GM12878 (cell line): ENCODE results near the gene ACTR8. TPM values are rescaled to one million over a fixed set of nuclear protein-coding genes. Genes with fewer than 3 reads are reported as not detected.

Experiments used
- ATAC-seq: fragments of 200-7000 bp; cut with Tn5 transposase; 3 replicates; pipeline ENCODE4 v1.9.1; 2020; ENCODE audit warnings: mild to moderate bottlenecking, moderate library complexity
- BruUV-seq: library from RNA; stranded (reverse); fragments of 400-500 nt; replicated peaks from 2 replicates; lab custom pipeline; 2021; lab: Mats Ljungman, UMichigan
- CTCF ChIA-PET: fragments of 300-600 bp; sonication (Branson Sonifier 250); formaldehyde crosslinking; extraction: SDS; loops from one replicate; lab custom pipeline; 2021; ENCODE audit warnings: inconsistent platforms; lab: Yijun Ruan, JAX
- POLR2A ChIA-PET: fragments of 350-600 bp; formaldehyde crosslinking; extraction: SDS; loops from one replicate; lab custom pipeline; 2021; ENCODE audit warnings: inconsistent platforms; lab: Charles Lee
- RAD21 ChIA-PET: fragments of 300-600 bp; sonication (Branson Sonifier 250); formaldehyde crosslinking; loops from one replicate; lab custom pipeline; 2023; ENCODE audit warnings: antibody characterized with exemption; ENCODE audit not compliant: unreplicated experiment; lab: Charles Lee
- SMC1A ChIA-PET: fragments of 300-600 bp; sonication (Branson Sonifier 250); formaldehyde crosslinking; loops from one replicate; lab custom pipeline; 2023; ENCODE audit not compliant: unreplicated experiment, uncharacterized antibody; lab: Charles Lee
- DNase-seq: peaks from one replicate; pipeline ENCODE4 v3.0.0-alpha.2; 2011; ENCODE audit warnings: low read depth, low spot score
- FAIRE-seq: peaks from 3 replicates; lab custom pipeline; 2011; peaks lifted over from hg19 to GRCh38; lab: Jason Lieb, UNC
- H2AFZ ChIP-seq: 2 replicates; pipeline ENCODE4 v1.6.0; 2011; ENCODE audit warnings: low read depth, low read length, control low read depth; ENCODE audit not compliant: control insufficient read depth
- H3K27ac ChIP-seq: 2 replicates; pipeline ENCODE4 v1.5.1; 2011; ENCODE audit warnings: control low read depth; ENCODE audit not compliant: control insufficient read depth, insufficient read depth
- H3K27me3 ChIP-seq, 2 experiments: replicated peaks in 1 of 2; 2 replicates each; pipeline versions ENCODE4 v1.6.0 to v1.6.1; 2011; ENCODE audit warnings: low read length in 1 of 2; ENCODE audit not compliant: control insufficient read depth in 2 of 2, insufficient read depth in 2 of 2
- H3K36me3 ChIP-seq, 2 experiments: 2 replicates each; pipeline ENCODE4 v1.5.1; 2011; ENCODE audit warnings: low read length in 1 of 2; ENCODE audit not compliant: control insufficient read depth in 2 of 2, insufficient read depth in 2 of 2
- H3K4me1 ChIP-seq: 2 replicates; pipeline ENCODE4 v1.6.1; 2011; ENCODE audit warnings: mild to moderate bottlenecking, low read length, moderate library complexity, mixed read lengths; ENCODE audit not compliant: control insufficient read depth, insufficient read depth
- H3K4me2 ChIP-seq: 2 replicates; pipeline ENCODE4 v1.6.0; 2011; ENCODE audit warnings: control low read depth; ENCODE audit not compliant: control insufficient read depth, insufficient read depth
- H3K4me3 ChIP-seq: fragments of 200-600 bp; sonication (generic); 2 replicates; pipeline ENCODE4 v1.5.1; 2016
- H3K79me2 ChIP-seq: 2 replicates; pipeline ENCODE4 v1.6.0; 2011; ENCODE audit warnings: low read length; ENCODE audit not compliant: control insufficient read depth, insufficient read depth
- H3K9ac ChIP-seq: 2 replicates; pipeline ENCODE4 v1.8.0; 2011; ENCODE audit warnings: low read length, control low read depth, mixed read lengths; ENCODE audit not compliant: control insufficient read depth, insufficient read depth
- H3K9me3 ChIP-seq: replicated peaks from 3 replicates; pipeline ENCODE4 v1.5.1; 2011; ENCODE audit warnings: mild to moderate bottlenecking, low read length; ENCODE audit not compliant: control insufficient read depth, insufficient read depth
- H4K20me1 ChIP-seq: 2 replicates; pipeline ENCODE4 v1.6.0; 2011; ENCODE audit not compliant: control insufficient read depth, insufficient read depth
- CHD1 ChIP-seq: IDR thresholded peaks from 2 replicates; pipeline ENCODE4 v1.6.1; 2012; ENCODE audit warnings: low read depth, low read length, improper control_type of control experiment
- CREB1 ChIP-seq: IDR thresholded peaks from 2 replicates; pipeline ENCODE4 v1.6.1; 2012; ENCODE audit warnings: low read depth, mild to moderate bottlenecking, inconsistent platforms
- E2F4 ChIP-seq: IDR thresholded peaks from 2 replicates; pipeline ENCODE4 v1.6.1; 2012; ENCODE audit warnings: low read depth, low read length, improper control_type of control experiment
- GATAD2B ChIP-seq: fragments of 450-650 bp; conservative IDR thresholded peaks from 2 replicates; pipeline ENCODE4 v1.6.1; 2017; ENCODE audit warnings: low read depth, mild to moderate bottlenecking, moderate library complexity
- IRF5 ChIP-seq: fragments of 450-650 bp; IDR thresholded peaks from 2 replicates; pipeline ENCODE4 v1.6.1; 2017; ENCODE audit warnings: borderline replicate concordance
- MAX ChIP-seq: IDR thresholded peaks from 2 replicates; pipeline ENCODE4 v1.6.1; 2012; ENCODE audit warnings: low read depth, low read length, improper control_type of control experiment
- NR2C2 ChIP-seq: IDR thresholded peaks from 2 replicates; pipeline ENCODE4 v1.6.1; 2011; ENCODE audit warnings: borderline replicate concordance, low read depth; ENCODE audit not compliant: control insufficient read depth, insufficient read length
- NRF1 ChIP-seq: conservative IDR thresholded peaks from 2 replicates; pipeline ENCODE4 v1.6.1; 2011; ENCODE audit warnings: mild to moderate bottlenecking, low read depth, low read length, improper control_type of control experiment
- PAX5 ChIP-seq: IDR thresholded peaks from 2 replicates; pipeline ENCODE4 v1.6.1; 2011; ENCODE audit warnings: low read depth, low read length, borderline replicate concordance
- POLR2AphosphoS2 ChIP-seq: IDR thresholded peaks from 2 replicates; pipeline ENCODE4 v1.6.1; 2011; ENCODE audit warnings: low read depth, mild to moderate bottlenecking, low read length, improper control_type of control experiment, moderate library complexity
- POLR2AphosphoS5 ChIP-seq: IDR thresholded peaks from 2 replicates; pipeline ENCODE4 v1.6.1; 2011; ENCODE audit warnings: mild to moderate bottlenecking, low read length, inconsistent platforms
- RAD51 ChIP-seq: fragments of 450-650 bp; IDR thresholded peaks from 2 replicates; pipeline ENCODE4 v1.6.1; 2016; ENCODE audit warnings: moderate library complexity, mild to moderate bottlenecking, inconsistent platforms
- RFX5 ChIP-seq: IDR thresholded peaks from 2 replicates; pipeline ENCODE4 v1.6.1; 2011; ENCODE audit warnings: low read depth, low read length, improper control_type of control experiment
- SP1 ChIP-seq: IDR thresholded peaks from one replicate; pipeline ENCODE4 v1.6.1; 2011; ENCODE audit warnings: low read depth, low read length
- SREBF1 ChIP-seq: IDR thresholded peaks from 2 replicates; pipeline ENCODE4 v1.6.1; 2012; ENCODE audit warnings: mild to moderate bottlenecking, low read length
- SRF ChIP-seq, 2 experiments: IDR thresholded peaks; 2 replicates each; pipeline ENCODE4 v1.6.1; 2011; ENCODE audit warnings: low read depth in 2 of 2, low read length in 2 of 2, mild to moderate bottlenecking in 1 of 2, moderate library complexity in 1 of 2
- TCF7 ChIP-seq: IDR thresholded peaks from 2 replicates; pipeline ENCODE4 v1.6.1; 2014; ENCODE audit warnings: antibody characterized with exemption, borderline replicate concordance
- WRNIP1 ChIP-seq: IDR thresholded peaks from 2 replicates; pipeline ENCODE4 v1.6.1; 2011; ENCODE audit warnings: low read depth, low read length, improper control_type of control experiment, borderline replicate concordance
- ZNF24 ChIP-seq: fragments of 450-650 bp; IDR thresholded peaks from 2 replicates; pipeline ENCODE4 v1.6.1; 2017; ENCODE audit warnings: antibody characterized with exemption, mild to moderate bottlenecking
- WGBS: methylation state at CpG from one replicate; pipeline ENCODE4 v1.1.6; 2016; ENCODE audit warnings: low lambda C conversion rate; ENCODE audit not compliant: insufficient replicate concordance, insufficient coverage; ENCODE audit errors: missing lambda C conversion rate; 5-methylcytosine and 5-hydroxymethylcytosine counted together
- in situ Hi-C: fragments of 300-500 bp; cut with MboI; formaldehyde crosslinking; loops from 9 replicates; pipeline ENCODE4 v1.14.3; 2018; ENCODE audit warnings: mixed read lengths
- intact Hi-C: fragments of 100-400 bp; cut with micrococcal nuclease; formaldehyde crosslinking; loops from one replicate; pipeline ENCODE4 v1.14.2; 2022; ENCODE audit not compliant: unreplicated experiment
- polyA plus RNA-seq, 11 experiments: library from polyadenylated mRNA; depleted of rRNA in 4 of 11; unstranded in 6 of 11; stranded (reverse) in 5 of 11; fragments of >200 nt; fragmentation: Nextera tagmentation in 4 of 11; fragmentation: Illumina TruSeq in 1 of 11; extraction: Ambion mirVana in 4 of 11; extraction: Trizol in 1 of 11; gene quantifications; 1 replicate in 1 of 11; 2 replicates in 10 of 11; pipeline versions ENCODE4 v1.2.1 to v1.2.3, GENCODE V29; 2011 to 2016; ENCODE audit warnings: inconsistent platforms in 2 of 11, missing spikeins in 2 of 11, low read depth in 1 of 11
- total RNA-seq, 4 experiments: library from RNA; depleted of rRNA in 3 of 4; stranded (reverse); fragments of >200 nt in 3 of 4; fragmentation: Illumina TruSeq in 1 of 4; extraction: Trizol in 1 of 4; gene quantifications; 2 replicates each; pipeline versions ENCODE4 v1.2.1 to v1.2.3, GENCODE V29; 2013 to 2021

The ACTR8 gene
- total and polyA plus RNA-seq, 10 of the 15 experiments (the other 5 are each of a cell fraction or from before 2014, with no cell fraction given): 5.3 to 35.7 (median 26.4) TPM

- ChIA-PET RAD21 (no interaction called here), SMC1A (no interaction called here)
Observed at GRCh38 chr3:53818221-53819162, 63.5 kb downstream of the ACTR8 start.

More at GRCh38 chr3:53818221-53819162, 63.5 kb downstream of the ACTR8 start:
- Histone ChIP-seq H3K36me3 (peaks cover 4% of the 10 kb centered on the region in 2 experiments; a peak in 3 of 4 replicates), H3K27me3 (no peaks in the 10 kb centered on the region), H3K4me1 (no peaks in the 10 kb centered on the region), H4K20me1 (no peaks in the 10 kb centered on the region), H3K4me2 (no peak overlapping the region), H3K4me3 (no peak overlapping the region), H3K79me2 (no peaks in the 10 kb centered on the region), H3K9ac (no peak overlapping the region), H3K9me3 (no peaks in the 10 kb centered on the region)
- ATAC-seq: no peak
- in situ Hi-C loops (no loop called here), intact Hi-C loops (no loop called here)
- POLR2A ChIA-PET: no interaction called here
- CTCF ChIA-PET: no interaction called here
- DNase-seq: no peak
- WGBS: 21% methylated on average over 14 of the region's 14 CpGs
- TF ChIP-seq POLR2AphosphoS2 (no peak), CHD1 (no peak), PAX5 (no peak), RAD51 (no peak), RFX5 (no peak), E2F4 (no peak), TCF7 (no peak), SRF (IDR thresholded peaks at IDR 0.05; ENCODE audit: low read depth in 2 of 2, low read length in 2 of 2) (no peak), NRF1 (no peak), GATAD2B (no peak), MAX (no peak), CREB1 (no peak), IRF5 (no peak), SP1 (no peak), SREBF1 (no peak), POLR2AphosphoS5 (no peak), WRNIP1 (no peak), NR2C2 (no peak), ZNF24 (no peak)
- TF ChIP-seq, all 136 proteins: peak for 0
- Histone ChIP-seq H3K27ac (no peak overlapping the region), H2AFZ (no peak overlapping the region)
- no TSS peak for BruUV-seq
- FAIRE-seq: no peak
